ENCODE data around the gene HIPK2.

HIPK2 gene

DNA sequence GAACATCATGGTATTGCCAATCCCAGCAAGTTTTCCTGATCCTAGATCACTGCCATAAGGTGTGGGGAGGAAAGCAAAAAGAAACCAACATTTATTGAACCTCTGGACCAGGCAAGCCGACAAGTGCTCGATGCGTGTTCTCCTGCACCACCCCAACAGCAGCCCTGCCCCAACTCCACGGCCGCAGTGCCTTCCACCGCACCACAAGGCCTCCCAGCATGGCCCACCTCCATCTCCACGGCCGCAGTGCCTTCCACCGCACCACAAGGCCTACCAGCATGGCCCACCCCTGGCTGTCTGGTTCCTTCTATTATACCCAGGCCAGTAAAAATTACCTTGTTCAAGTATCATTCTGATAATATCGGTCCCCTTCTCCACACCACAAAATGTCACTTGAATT is 8.7 kb downstream of the HIPK2 start:
- ChIA-PET CTCF (no interaction called here), POLR2A (ENCODE audit: low non-redundant PET) (no interaction called here)
- no peak for DNase-seq (ENCODE audit: low spot score)
- TF ChIP-seq, protein P1, sequence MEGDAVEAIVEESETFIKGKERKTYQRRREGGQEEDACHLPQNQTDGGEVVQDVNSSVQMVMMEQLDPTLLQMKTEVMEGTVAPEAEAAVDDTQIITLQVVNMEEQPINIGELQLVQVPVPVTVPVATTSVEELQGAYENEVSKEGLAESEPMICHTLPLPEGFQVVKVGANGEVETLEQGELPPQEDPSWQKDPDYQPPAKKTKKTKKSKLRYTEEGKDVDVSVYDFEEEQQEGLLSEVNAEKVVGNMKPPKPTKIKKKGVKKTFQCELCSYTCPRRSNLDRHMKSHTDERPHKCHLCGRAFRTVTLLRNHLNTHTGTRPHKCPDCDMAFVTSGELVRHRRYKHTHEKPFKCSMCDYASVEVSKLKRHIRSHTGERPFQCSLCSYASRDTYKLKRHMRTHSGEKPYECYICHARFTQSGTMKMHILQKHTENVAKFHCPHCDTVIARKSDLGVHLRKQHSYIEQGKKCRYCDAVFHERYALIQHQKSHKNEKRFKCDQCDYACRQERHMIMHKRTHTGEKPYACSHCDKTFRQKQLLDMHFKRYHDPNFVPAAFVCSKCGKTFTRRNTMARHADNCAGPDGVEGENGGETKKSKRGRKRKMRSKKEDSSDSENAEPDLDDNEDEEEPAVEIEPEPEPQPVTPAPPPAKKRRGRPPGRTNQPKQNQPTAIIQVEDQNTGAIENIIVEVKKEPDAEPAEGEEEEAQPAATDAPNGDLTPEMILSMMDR (conservative IDR thresholded peaks at IDR 0.05; ENCODE audit: low read depth), result no peak
- H3K27ac ChIP-seq, result no peak overlapping the region

DNA sequence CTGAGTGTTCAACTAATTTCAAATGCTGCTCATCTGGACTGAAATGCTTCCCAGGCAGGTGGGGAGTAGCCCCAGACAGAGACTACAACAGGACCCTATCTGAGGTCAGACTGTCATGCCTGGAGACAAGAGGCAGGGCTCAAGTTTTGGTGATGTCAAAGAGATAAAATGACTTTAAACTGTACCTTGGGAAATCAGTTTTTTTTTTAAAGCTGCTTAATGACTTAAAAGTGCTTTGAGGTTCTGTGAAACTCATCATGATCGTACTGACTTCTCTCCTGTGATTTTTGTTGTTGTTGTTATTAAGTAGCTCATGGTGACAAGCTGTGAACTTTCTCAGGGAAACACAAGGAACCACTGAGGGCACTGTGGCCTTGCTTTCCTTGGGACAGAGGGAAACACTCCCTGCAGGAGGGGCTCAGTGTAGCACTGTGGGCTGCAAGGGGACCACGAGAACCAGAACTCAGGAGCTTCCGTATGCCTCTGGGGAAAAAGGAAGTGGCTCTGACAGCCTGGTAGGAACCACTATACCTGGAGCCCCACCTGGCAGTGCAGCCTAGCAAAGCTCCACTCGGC is 9.5 kb downstream of the HIPK2 start:
- TF ChIP-seq, protein P1 (conservative IDR thresholded peaks at IDR 0.05; ENCODE audit: low read depth), result no peak
- ChIA-PET POLR2A (ENCODE audit: low non-redundant PET) (no interaction called here), CTCF (no interaction called here)
- no peak for DNase-seq (ENCODE audit: low spot score)
- H3K27ac ChIP-seq, result no peak overlapping the region

DNA sequence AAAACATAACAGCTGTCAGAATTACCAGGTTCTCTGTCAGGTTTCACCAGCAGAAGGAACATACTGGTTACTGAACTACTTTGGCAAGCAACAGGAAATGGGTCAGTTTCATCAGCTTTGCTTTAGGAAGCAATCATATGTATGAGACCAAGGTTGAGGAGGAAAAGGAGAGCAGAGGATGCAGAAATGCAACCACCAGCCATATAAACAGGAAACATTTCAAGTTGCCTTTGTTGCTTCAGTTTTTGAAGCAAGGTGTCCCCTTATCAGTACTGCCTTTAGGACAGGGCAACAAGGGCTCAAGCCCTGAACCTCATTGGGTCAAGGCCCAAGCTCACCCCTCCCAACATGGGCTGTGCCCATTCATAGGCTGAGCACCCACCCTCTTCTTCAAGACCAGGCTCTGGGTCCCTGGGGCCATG is 10.2 kb downstream of the HIPK2 start:
- CTCF ChIA-PET, result no interaction called here
- POLR2A ChIA-PET (ENCODE audit: low non-redundant PET), result no interaction called here
- peak overlapping the region; percentile 6; the same call in 1 of the 2 replicates for H3K27ac ChIP-seq
- TF ChIP-seq, protein P1 (conservative IDR thresholded peaks at IDR 0.05; ENCODE audit: low read depth), result no peak
- no peak for DNase-seq (ENCODE audit: low spot score)

DNA sequence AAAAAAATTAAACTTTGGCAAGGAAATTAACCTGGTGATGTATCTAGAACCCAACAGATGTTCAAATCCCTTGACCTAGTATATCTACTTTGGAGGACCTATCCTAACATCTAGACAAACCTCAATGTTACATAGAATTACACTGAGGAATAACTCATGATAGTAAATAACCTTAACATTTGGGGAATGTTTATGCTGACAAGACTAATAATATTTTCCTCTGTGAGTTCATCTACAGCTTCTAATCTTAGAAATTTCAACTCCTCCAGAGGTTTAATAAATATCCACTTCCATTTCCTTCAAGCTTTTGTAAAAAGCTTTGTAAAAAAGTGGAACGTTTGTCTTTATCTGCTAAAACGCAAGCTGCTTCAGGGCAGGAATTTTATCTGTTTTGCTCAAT is 12.7 kb downstream of the HIPK2 start:
- ChIA-PET CTCF (no interaction called here), POLR2A (ENCODE audit: low non-redundant PET) (no interaction called here)
- no peak overlapping the region for H3K27ac ChIP-seq
- no peak for DNase-seq (ENCODE audit: low spot score)
- TF ChIP-seq, protein P1 (conservative IDR thresholded peaks at IDR 0.05; ENCODE audit: low read depth), result no peak

DNA sequence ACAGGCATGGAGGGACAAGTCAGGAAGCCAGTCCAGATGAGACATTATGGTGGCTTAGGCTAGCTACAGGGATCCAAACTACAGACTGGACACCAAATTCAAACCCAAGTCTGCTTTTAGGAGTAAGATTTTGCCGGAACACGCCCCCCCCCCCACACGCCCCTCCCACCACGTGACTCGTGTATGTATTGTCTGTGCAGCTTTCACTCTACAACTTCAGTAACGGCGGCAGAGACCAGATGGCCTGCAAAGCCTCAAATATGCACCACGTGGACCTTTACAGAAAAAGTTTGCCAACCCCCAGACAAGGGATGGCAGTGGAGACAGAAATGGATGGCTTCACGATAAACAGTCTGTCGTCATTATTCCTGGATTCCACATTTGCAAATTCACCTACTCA is 14.5 kb downstream of the HIPK2 start:
- POLR2A ChIA-PET (ENCODE audit: low non-redundant PET), result no interaction called here
- H3K27ac ChIP-seq, result peak overlapping the region; percentile 24
- TF ChIP-seq, protein P1 (conservative IDR thresholded peaks at IDR 0.05; ENCODE audit: low read depth), result no peak
- CTCF ChIA-PET, result no interaction called here
- no peak for DNase-seq (ENCODE audit: low spot score)

DNA sequence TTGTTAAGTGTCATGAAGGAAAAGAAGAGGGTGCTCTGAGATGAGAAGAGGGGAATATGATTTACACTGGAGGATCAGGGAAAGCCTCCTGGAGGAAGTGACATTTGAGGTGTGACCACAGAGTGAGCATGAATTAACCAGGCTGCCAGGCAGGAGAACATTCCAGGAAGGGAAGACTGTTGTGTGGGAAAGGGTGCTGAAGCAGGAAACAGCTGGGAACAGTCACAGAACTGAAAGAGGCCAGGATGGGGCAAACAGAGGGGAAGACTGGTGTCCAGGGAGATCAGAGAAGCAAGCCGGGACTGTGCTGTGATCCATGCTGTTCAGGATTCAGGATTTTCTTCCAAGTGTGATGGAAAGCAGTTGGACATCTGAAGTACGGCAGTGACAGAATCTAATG is 14.9 kb downstream of the HIPK2 start:
- ChIA-PET POLR2A (ENCODE audit: low non-redundant PET) (no interaction called here), CTCF (no interaction called here)
- H3K27ac ChIP-seq, result peak overlapping the region; percentile 24
- DNase-seq (ENCODE audit: low spot score), result no peak
- TF ChIP-seq, protein P1 (conservative IDR thresholded peaks at IDR 0.05; ENCODE audit: low read depth), result no peak

DNA sequence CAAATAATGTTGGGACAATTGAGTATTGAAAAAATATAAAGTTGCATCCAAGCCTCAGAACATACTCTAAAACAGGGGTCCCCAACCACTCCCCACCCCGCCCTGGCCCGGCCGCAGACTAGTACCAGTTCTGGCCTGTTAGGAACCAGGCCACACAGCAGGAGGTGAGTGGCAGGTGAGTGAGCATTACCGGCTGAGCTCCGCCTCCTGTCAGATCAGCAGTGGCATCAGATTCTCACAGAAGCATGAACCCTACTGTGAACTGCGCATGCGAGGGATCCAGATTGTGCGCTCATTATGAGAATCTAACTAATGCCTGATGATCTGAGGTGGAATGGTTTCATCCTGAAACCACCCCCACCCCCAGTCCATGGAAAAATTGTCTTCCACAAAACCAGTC is 19.4 kb downstream of the HIPK2 start:
- TF ChIP-seq, protein P1 (conservative IDR thresholded peaks at IDR 0.05; ENCODE audit: low read depth), result no peak
- H3K27ac ChIP-seq, result no peak overlapping the region
- ChIA-PET POLR2A (ENCODE audit: low non-redundant PET) (no interaction called here), CTCF (no interaction called here)
- no peak for DNase-seq (ENCODE audit: low spot score)
